Keratinocyte (primary cell): Measurements from ENCODE around the gene ABO. TPM values are rescaled to one million over a fixed set of nuclear protein-coding genes. Genes with fewer than 3 reads are reported as not detected.

ENCODE experiments used
- DNase-seq: peaks from one replicate; pipeline ENCODE4 v3.0.0-alpha.2; 2011; ENCODE audit warnings: low read depth, missing footprints, low spot score
- FAIRE-seq: peaks from 2 replicates; lab custom pipeline; 2011; peaks lifted over from hg19 to GRCh38; lab: Jason Lieb, UNC
- H2AFZ ChIP-seq: 2 replicates; pipeline ENCODE4 v1.6.0; 2012; ENCODE audit warnings: low read length, control low read depth, inconsistent platforms; ENCODE audit not compliant: control insufficient read depth
- H3K27ac ChIP-seq: 2 replicates; pipeline ENCODE4 v1.5.1; 2011; ENCODE audit warnings: low read length; ENCODE audit not compliant: control insufficient read depth, insufficient read depth
- H3K27me3 ChIP-seq: 3 replicates; pipeline ENCODE4 v1.6.0; 2011; ENCODE audit warnings: low read length; ENCODE audit not compliant: control insufficient read depth, insufficient read depth; ENCODE audit errors: extremely low read depth
- H3K36me3 ChIP-seq, 2 experiments: 2 replicates in 1 of 2; 3 replicates in 1 of 2; pipeline ENCODE4 v1.5.1; 2011; ENCODE audit warnings: low read length in 2 of 2, mild to moderate bottlenecking in 1 of 2; ENCODE audit not compliant: control insufficient read depth in 2 of 2, insufficient read depth in 2 of 2; ENCODE audit errors: extremely low read depth in 1 of 2
- H3K4me1 ChIP-seq: 3 replicates; pipeline ENCODE4 v1.5.1; 2011; ENCODE audit warnings: low read length; ENCODE audit not compliant: control insufficient read depth, insufficient read depth; ENCODE audit errors: extremely low read depth
- H3K4me2 ChIP-seq: 3 replicates; pipeline ENCODE4 v1.6.0; 2011; ENCODE audit warnings: low read depth, low read length; ENCODE audit not compliant: control insufficient read depth, insufficient read depth; ENCODE audit errors: extremely low read depth
- H3K4me3 ChIP-seq, 3 experiments: fragments of 200-600 bp in 1 of 3; sonication (generic) in 1 of 3; 2 replicates in 2 of 3; 3 replicates in 1 of 3; pipeline ENCODE4 v1.5.1; 2011 to 2016; ENCODE audit warnings: low read length in 3 of 3, mild to moderate bottlenecking in 3 of 3, control low read depth in 2 of 3, inconsistent platforms in 1 of 3, low read depth in 1 of 3, mixed read lengths in 1 of 3, mixed run types in 1 of 3, moderate library complexity in 1 of 3; ENCODE audit not compliant: control insufficient read depth in 2 of 3, insufficient read depth in 2 of 3; ENCODE audit errors: extremely low read depth in 1 of 3
- H3K79me2 ChIP-seq: 2 replicates; pipeline ENCODE4 v1.6.0; 2012; ENCODE audit warnings: low read length; ENCODE audit not compliant: control insufficient read depth, insufficient read depth
- H3K9ac ChIP-seq: 3 replicates; pipeline ENCODE4 v1.6.0; 2011; ENCODE audit warnings: low read length; ENCODE audit not compliant: control insufficient read depth, insufficient read depth; ENCODE audit errors: extremely low read depth
- H3K9me1 ChIP-seq: 3 replicates; pipeline ENCODE4 v1.6.0; 2011; ENCODE audit warnings: low read length; ENCODE audit not compliant: control insufficient read depth, insufficient read depth; ENCODE audit errors: extremely low read depth
- H3K9me3 ChIP-seq: 2 replicates; pipeline ENCODE4 v1.5.1; 2012; ENCODE audit warnings: low read depth, low read length; ENCODE audit not compliant: control insufficient read depth
- H4K20me1 ChIP-seq: 3 replicates; pipeline ENCODE4 v1.6.0; 2011; ENCODE audit warnings: low read length; ENCODE audit not compliant: control insufficient read depth, insufficient read depth; ENCODE audit errors: extremely low read depth
- CTCF ChIP-seq, 3 experiments: IDR thresholded peaks in 1 of 3; conservative IDR thresholded peaks in 1 of 3; optimal IDR thresholded peaks in 1 of 3; 2 replicates in 2 of 3; 3 replicates in 1 of 3; pipeline versions ENCODE3 to v1.5.1; 2011; ENCODE audit warnings: low read length in 3 of 3, mild to moderate bottlenecking in 3 of 3, moderate library complexity in 2 of 3, control low read depth in 1 of 3, inconsistent platforms in 1 of 3; ENCODE audit not compliant: insufficient read depth in 2 of 3; ENCODE audit errors: extremely low read depth in 1 of 3
- EZH2 ChIP-seq: IDR thresholded peaks from one replicate; pipeline ENCODE4 v1.6.1; 2012; ENCODE audit warnings: inconsistent platforms, mild to moderate bottlenecking, low read length, moderate library complexity
- dilution Hi-C: fragments of 300-500 bp; cut with MboI; formaldehyde crosslinking; loops from one replicate; pipeline ENCODE4 v1.7.0; 2020; ENCODE audit warnings: low sequenced_read_pairs; ENCODE audit not compliant: extremely low pct_ligation_motif_present
- polyA plus RNA-seq, 5 experiments: library from polyadenylated mRNA; depleted of rRNA in 3 of 5; stranded (reverse) in 3 of 5; stranded (forward) in 1 of 5; unstranded in 1 of 5; fragments of >200 nt; gene quantifications; 1 replicate in 1 of 5; 2 replicates in 3 of 5; 3 replicates in 1 of 5; pipeline versions ENCODE4 v1.2.1 to v1.2.3, GENCODE V29; 2011 to 2012; ENCODE audit warnings: missing spikeins in 2 of 5, low read depth in 1 of 5, low replicate concordance in 1 of 5

The ABO gene
- polyA plus RNA-seq, 1 donor (not counting 4 experiments of a cell fraction or from before 2014, with no cell fraction given): not detected

GRCh38 chr9:133278161-133279114 lies 3.4 kb upstream of the ABO start:
- H3K9ac ChIP-seq: no peak overlapping the region
- FAIRE-seq (no peak), DNase-seq (no peak)
- no peaks in the 10 kb centered on the region for H3K79me2 ChIP-seq
- no peaks in the 10 kb centered on the region for H3K9me3 ChIP-seq
- H3K36me3 ChIP-seq: no peaks in the 10 kb centered on the region
- no peak overlapping the region for H3K4me2 ChIP-seq
- no peaks in the 10 kb centered on the region for H3K9me1 ChIP-seq
- H3K27me3 ChIP-seq: peaks cover 53% of the 10 kb centered on the region
- no peak overlapping the region for H2AFZ ChIP-seq
- TF ChIP-seq EZH2: no peak
- no peak for TF ChIP-seq CTCF (optimal IDR thresholded peaks at IDR 0.05 in 1 of 3, IDR thresholded peaks at IDR 0.05 in 1 of 3, conservative IDR thresholded peaks at IDR 0.05 in 1 of 3; ENCODE audit: extremely low read depth in 1 of 3, insufficient read depth in 2 of 3, low read length in 3 of 3)
- dilution Hi-C loops: no loop called here
- no peak overlapping the region for H3K4me3 ChIP-seq
- no peaks in the 10 kb centered on the region for H4K20me1 ChIP-seq
- no peak overlapping the region for H3K27ac ChIP-seq
- H3K4me1 ChIP-seq: no peaks in the 10 kb centered on the region

GRCh38 chr9:133277467-133277866 lies 2.5 kb upstream of the ABO start:
- H3K9me1 ChIP-seq: no peaks in the 10 kb centered on the region
- DNase-seq (no peak), FAIRE-seq (no peak)
- no peak overlapping the region for H3K4me2 ChIP-seq
- no peaks in the 10 kb centered on the region for H3K36me3 ChIP-seq
- no peaks in the 10 kb centered on the region for H3K4me1 ChIP-seq
- no peaks in the 10 kb centered on the region for H3K79me2 ChIP-seq
- no peaks in the 10 kb centered on the region for H4K20me1 ChIP-seq
- TF ChIP-seq EZH2 (no peak), CTCF (optimal IDR thresholded peaks at IDR 0.05 in 1 of 3, IDR thresholded peaks at IDR 0.05 in 1 of 3, conservative IDR thresholded peaks at IDR 0.05 in 1 of 3; ENCODE audit: extremely low read depth in 1 of 3, insufficient read depth in 2 of 3, low read length in 3 of 3) (no peak)
- H3K27ac ChIP-seq: no peak overlapping the region
- peaks cover 57% of the 10 kb centered on the region for H3K27me3 ChIP-seq
- dilution Hi-C loops: no loop called here
- H3K9me3 ChIP-seq: no peaks in the 10 kb centered on the region
- no peak overlapping the region for H3K9ac ChIP-seq
- no peak overlapping the region for H2AFZ ChIP-seq
- no peak overlapping the region for H3K4me3 ChIP-seq
